Measurements from ENCODE around the gene FGD6. TPM values are rescaled to one million over a fixed set of nuclear protein-coding genes. Genes with fewer than 3 reads are reported as not detected.
"Not testable (repeated sequence)": the region's sequence is repeated elsewhere in the genome, so short reads cannot be mapped to it uniquely, and the experiment has no call there.

Gene FGD6
- polyA plus RNA-seq, 1 donor = 4.1 TPM

DNA sequence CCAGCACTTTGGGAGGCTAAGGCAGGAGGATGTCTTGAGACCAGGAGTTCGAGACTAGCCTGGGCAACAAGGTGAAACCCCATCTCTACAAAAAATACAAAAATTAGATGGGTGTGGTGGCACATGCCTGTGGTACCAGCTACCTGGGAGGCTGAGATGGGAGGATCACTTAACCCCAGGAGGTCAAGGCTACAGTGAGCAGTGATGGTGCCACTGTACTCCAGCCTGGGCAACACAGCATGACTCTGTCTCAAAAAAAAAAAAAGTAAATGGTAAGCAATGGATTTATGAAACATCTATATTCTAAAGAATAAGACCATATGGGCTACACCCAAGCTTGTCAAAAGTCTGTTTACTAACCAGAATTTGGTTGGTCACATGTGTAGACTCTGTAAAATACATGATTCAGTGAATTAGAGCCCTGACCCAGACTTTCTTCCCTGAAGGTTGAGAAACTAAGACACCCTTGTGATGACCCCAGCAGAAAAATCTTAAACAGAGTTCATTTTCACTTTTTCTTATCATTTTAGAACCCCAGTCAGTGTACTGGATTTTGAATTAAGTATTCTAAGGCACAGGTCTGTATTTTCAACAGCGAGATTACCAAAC lies 12.1 kb downstream of the FGD6 start:
- no peak for DNase-seq (ENCODE audit: low read depth)

DNA sequence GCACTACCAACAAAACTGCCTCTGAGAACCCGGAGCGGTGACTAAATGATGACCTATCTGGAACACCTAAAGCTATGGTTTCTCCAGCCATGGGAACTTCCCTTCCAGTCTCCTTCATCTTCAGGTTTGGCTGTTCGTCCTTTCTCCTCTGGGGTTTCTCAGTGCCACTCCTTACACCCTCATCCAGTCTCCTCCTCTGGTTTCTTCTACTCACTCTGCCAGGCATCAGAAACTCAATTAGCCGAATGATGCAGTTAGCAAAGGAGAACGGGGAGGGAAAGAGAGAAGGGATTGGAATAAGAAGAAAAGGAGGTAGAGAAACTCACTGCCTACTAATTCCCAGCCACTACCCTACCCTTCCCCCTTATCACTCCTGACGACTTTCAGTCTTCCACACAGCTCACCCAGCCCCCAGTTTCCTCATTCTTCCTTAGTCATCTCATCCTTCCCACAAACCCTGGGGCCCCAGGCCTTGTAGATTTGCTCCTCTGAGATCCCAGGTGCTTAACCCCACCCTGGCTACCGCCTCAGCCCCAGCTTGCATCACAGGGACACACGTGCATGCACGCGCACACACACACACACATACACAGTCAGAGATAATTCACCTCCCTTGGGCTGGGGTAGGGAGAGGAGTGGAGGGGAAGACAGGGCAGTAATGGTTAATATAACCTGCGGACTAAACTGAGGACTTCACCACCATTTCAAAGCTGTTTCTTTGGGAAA lies 13.0 kb downstream of the FGD6 start:
- no peak for DNase-seq (ENCODE audit: low read depth)

DNA sequence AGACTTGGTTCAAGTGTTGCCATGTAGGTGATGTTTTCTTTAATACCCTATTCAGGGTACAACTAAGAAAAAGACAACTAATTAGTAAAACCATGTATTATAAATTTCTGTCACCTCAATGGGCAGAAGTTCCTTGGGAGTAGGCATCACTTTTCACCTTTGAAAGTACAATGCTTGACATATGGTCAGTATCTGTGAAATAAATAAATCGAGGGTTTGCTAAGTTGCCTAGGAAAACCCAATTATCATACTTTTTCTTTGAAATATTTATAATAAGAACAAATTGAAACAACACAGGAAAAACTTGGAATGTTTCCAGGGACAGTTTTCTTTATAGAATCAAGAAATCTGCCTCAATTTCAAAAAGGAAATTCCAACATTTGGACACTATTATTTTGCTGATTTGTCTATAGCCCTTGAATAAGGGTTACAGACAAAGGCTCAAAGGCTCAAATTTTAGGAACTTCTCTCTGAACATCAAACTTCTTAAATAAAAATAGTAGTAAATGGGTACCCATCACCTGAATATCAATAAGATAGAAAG lies 13.7 kb downstream of the FGD6 start:
- DNase-seq (ENCODE audit: low read depth) = no peak

DNA sequence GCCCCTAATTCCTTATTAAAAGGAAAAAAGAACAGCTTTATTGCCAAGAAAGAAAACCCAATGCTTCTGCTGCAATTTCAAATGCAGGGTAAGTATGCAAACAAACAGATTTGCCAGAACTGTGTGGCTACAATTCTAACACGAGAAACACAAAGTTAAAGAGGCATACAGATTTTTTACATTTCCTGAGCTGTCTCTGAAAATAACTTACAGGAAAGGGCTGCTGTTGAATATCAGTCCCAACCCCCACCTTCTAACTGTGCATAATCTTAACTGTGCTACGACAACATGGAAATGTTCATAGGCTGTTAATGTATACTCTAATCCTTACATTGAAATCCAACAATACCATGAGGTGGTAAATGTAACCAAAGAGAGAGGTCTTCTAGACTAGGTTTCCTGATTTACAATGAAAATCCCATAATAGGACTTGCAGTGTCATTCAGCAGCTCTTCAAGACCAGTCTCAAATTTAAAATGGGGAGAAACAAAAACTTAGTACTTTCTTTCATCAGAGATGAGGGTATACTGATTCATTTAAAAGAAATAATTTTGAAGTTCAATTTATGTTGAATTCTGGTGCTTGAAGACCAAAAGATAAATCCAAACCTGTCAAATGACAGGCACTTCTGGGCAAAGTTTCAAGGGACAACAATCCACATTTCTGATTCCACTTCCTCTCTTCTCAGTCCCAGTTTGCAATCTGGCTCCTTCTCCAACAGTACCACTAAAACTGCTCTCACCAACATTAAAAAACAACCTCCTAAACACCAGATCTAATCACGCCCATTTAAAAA lies 14.4 kb downstream of the FGD6 start:
- DNase-seq (ENCODE audit: low read depth) = no peak

DNA sequence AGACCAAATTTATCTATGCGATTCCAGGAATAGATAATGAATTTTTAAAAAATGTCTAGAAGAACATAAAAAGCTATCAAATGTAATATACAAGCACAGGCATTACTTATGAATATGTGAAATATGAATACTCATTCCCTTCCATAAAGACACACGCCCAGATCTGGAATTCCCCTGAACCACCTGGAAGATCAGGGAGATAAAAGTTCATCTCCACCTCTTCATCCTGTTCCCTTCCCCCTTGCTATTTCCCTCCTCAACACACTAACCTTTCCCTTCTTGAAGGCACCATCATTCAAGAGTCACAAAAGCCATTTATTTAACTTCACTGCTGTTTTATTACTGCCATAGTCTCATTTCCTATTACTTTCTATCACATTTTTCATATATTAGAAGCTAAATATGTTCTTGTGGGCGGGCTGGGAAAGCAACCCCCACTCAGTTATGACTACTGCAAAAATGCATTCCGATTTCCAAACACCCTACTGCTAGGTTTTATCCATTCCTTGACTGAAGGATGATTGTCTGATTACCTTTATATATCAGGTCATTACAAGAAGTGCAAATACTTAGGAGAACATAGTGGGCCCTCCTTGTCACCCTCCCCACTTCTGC lies 16.1 kb downstream of the FGD6 start:
- no peak for DNase-seq (ENCODE audit: low read depth)

DNA sequence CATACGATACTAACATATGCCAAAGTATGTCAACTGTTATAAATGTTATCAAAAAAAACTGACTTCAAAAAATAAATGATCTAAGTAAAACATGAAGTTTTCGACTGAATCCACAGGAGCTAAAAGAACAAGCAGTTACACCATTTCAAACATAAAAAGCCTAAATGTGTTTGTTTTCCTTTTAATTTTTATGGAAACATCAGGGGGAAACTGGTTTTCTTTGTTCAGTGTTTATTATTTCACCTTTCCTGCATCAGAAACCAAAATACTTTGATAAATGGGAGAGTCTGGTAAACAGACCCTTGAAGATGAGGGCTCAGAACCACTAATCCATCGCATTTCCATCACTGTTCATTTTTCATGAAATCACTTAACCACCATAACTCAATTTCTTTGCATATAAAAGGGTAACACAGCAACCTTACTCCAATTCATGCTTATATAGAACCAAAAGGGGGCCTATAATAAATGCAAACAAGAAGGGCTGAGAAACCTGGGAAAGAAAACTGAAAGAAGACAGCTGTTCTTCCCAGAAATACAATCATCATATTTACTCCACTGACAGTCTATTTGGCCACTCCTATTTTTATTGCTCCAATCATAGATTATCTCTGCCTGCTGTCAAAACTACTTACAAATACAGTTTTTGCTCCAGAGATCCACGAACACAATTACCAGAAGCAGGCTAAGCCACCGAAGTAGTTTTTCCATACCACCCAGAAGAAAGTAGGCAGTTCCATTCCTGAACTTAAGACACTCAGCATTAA lies 17.0 kb downstream of the FGD6 start:
- DNase-seq (ENCODE audit: low read depth) = no peak

DNA sequence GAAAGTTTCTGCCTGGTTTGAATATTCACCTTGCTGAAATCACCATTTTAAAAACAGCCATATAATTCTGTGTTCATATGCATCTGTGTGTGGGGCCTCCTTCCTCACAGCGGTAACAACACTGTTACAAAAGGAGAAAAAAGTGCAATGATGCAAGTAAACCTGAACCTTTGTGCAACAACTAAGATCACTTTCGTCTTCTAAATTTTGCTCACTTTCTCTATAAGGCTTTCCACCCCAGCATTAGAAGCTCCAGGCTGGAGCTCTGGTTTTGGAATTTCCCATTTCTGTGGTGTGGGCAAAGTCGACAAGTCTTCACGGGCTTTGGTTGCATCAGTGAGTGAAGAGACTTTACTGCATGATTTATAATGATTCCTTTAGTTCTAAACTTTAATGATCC lies 18.4 kb downstream of the FGD6 start:
- DNase-seq (ENCODE audit: low read depth) = no peak

DNA sequence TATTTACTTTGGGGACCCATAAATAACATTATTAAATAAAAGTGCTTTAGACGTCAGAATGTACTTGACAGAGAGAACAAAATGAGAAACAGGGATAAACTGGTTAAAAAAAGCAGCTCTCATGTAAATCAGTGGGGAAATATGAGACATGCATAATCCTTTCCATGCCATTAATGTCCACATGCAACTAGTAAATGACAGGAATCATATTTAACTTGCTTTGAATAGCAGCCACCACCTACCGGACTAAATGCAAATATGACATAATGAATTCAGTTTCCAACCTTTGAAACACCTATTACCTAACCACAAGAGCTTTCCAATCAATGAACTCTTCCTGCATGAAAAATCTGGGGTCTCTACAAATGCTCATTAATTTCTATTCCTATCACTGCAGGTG lies 19.6 kb downstream of the FGD6 start:
- DNase-seq (ENCODE audit: low read depth) = no peak

DNA sequence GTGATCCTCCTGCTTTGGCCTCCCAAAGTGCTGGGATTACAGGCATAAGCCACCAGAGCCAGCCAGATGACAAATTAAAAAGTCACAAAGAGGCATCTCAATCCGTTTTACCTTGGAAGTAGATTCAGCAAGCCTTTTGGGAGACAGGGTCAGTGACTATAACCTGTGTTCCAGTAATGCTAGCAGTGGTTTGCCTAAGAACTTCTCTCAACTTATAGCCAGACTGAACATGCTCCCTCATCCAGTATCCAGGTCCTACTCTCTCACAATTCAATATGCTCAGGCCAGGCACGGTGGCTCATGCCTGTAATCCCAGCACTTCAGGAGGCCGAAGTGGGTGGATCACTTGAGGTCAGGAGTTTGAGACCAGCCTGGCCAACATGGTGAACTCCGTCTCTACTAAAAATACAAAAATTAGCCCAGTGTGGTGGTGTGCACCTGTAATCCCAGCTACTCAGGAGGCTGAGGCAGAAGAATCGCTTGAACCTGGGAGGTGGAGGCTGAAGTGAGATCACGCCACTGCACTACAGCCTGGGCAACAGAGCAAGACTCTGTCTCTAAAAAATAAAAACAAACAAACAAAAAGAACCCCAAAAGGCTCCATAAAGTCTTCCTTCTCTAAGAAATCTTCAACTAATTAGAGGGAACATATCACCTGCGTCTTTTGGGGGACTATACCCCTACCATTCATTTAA lies 20.2 kb downstream of the FGD6 start:
- DNase-seq (ENCODE audit: low read depth) = not testable (repeated sequence)

DNA sequence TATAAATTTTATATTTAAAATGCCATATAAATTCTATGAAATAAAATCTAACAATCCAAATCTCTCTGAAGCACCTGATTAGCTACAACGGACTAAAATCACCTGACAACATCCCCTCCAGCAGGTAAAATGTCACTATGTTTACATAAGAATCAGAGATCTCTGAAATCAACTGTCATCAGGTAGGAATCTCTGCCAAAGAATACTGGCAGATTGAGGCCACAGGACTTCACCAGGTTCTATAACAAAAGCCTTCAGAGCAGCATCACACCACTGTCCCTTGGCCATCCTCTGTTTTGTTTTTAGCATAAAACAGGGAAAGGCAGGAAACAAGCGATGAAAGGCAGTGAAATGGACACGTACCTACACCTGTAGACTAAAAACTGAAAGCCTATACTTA lies 22.1 kb downstream of the FGD6 start:
- DNase-seq (ENCODE audit: low read depth) = no peak

DNA sequence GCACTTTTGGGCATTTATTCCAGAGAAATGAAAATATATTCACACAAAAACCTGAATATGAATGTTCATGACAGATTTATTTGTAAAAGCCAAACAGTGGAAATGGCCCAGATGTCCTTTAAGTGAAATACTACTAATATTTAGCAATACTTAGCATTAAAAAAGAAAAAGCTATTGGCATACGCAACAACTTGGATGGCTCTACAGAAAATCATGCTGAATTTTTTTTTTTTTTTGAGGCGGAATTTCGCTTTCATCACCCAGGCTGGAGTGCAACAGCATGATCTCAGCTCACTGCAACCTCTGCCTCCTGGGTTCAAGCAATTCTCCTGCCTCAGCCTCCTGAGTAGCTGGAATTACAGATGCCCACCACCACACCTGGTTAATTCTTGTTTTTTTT lies 24.1 kb downstream of the FGD6 start:
- DNase-seq (ENCODE audit: low read depth) = no peak

DNA sequence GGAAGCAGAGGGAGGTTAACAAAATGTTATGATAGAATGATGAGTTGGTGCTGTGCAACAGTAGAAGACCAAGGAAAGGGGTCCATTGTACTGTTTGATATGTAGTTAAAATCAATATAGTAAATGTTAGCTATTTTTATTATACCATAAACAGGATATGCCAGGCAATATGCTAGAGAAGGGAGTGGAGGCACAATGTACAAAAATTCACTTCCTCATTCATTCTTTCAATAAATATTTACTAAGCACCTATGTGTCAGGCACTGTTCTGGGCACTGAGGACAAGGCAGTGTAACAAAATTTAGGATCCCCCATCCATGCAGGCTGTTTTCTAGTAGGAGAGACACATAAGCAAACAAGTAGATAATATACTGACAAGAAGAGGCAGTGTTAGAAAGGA lies 25.0 kb downstream of the FGD6 start:
- DNase-seq (ENCODE audit: low read depth) = no peak

DNA sequence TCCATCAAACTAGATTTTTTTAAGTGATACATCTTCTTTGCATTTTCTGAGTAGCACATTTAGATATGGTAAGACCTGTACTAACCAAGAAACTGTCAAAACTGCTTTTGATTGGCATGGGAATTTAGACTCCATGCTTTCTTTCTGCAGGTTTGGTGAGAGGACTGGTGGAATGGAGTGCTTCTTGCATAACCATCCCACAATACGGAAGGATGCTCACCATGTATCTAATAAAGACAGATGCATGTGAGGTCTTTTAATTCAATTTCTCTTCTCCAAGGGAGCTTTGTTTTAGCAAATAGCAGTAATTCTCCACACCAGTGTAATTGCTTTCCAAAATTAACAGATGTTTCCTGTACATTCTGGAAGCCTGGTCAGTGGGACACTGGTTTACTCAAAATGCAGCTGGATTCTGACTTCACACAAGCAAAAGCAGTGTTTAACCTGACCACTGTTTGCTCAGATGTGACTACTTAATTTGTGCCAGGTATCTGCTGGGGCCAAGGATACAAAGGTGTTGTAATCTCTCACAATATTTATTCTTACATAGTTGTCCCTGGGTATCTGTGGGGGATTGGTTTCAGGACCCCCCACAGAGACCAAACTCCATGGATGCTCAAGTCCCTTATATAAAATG lies 26.1 kb downstream of the FGD6 start:
- no peak for DNase-seq (ENCODE audit: low read depth)

DNA sequence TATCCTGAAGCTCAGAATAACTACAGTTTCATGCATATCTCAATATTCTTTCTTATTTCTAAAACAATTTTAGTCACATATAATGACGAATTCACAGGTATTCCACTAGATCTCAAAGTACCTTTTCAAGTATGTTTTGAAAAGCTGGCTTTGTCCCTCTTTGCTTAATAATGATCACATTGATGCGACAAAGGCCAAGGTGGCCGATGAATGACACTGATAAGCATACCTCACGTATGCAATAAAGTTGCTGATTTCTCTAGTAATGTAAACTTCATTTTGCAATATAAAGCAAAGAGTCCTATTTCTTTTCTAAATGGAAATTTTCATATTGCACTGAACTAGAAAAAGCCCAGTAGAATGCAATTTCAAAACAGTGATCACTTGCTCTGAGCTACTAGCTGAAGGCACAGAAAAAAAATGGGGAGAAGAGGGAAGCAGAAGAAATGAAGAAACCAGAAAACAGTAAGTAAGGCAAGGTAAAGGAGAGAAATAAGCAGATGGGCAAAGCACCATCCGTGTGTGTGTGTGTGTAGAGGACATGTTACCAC lies 29.3 kb downstream of the FGD6 start:
- no peak for DNase-seq (ENCODE audit: low read depth)

DNA sequence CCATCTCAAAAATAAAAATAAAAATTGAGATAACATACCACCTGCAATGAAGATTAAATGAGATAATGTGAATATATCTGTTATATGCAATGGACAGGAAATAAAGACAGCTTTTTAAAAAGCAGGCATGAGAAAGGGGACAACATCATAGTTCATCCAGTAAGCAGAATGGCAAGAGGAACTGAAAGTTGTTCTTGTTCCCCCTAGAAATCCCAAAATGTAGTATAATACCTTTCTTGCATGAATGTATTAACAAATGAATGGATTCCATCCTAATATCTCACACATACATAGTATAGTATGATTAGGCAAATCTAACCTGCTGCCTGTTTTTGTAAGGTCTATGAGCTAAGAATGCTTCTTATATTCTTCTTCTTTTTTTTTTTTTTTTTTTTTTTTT lies 31.4 kb downstream of the FGD6 start:
- no peak for DNase-seq (ENCODE audit: low read depth)

DNA sequence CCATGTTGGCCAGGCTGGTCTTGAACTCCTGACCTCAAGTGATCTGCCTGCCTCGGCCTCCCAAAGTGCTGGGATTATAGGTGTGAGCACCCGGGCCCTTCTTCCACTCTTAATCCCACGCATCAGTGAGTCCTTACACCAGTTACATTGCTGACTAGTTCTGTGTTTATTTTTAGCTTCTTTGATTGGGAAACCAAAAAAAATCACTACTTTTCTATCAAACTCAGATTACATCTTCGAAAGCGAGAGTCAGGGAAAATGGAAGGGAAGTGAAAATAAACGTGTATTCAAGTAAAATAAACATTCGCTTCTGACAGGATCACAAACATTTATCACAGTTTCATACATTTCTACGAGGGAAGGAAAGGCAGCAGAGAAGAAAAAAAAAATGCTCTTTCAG lies 32.2 kb downstream of the FGD6 start:
- no peak for DNase-seq (ENCODE audit: low read depth)

DNA sequence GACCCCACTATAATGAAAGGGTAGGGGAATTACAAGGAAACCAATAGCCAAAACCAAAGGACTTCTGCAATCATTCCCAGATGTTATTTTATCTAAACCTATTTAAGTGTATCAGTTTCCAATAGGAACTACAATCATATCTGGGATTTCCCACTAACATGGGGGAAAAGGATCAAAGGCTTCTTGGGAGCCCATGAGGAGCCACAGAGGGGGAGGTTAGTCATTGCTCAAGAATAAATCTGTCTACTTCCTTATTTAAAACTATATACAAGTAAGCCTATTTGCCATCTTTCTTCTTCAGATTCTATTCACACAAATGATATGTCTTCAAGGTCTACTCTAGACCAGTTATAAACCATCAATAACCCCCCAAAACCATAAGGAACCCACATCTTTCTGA lies 33.1 kb downstream of the FGD6 start:
- DNase-seq (ENCODE audit: low read depth) = no peak

DNA sequence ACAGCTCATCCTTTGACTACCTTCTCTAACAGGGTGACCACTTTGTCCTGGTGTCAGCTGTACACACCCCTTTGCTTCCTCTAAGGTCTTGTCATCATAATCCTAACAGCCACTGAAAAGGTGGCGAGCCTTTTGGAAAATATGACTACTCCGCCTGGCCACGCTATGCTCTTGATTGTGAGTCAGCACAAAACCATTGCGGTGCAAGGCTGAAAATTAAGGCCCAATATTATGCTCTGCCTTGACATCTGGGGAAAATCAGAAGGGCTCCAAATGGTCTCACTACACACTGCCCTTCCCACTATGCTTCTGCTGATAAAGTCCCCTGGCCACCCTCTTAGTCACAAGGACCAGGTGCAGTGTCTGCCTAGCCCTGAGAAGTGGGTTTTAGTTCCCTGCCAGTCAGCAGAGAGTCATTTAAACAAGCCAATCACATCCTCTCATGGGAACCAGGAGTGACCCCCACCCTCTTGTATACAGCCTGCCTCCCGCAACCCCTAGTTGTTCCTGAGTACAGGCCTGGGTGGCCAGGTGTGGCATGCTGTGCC lies 34.3 kb downstream of the FGD6 start:
- DNase-seq (ENCODE audit: low read depth) = no peak

DNA sequence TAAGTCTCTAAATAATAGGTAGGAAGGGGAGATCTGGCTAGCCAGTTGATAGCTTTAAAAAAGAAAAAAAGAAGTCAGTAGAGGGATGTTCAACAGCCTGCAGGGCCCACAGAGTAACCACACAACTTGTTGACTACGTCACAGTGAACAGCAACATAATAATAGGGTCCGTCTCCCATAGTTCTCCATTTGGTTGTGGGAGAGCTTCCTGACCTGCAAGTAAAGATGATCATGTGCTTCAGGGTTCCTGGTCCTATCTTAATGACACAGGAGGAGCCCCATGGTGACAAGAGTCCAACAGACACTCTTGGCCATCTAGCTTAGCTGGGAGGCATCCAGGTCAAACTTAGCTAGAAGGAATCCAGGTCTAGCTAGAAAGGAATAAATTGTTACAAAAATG lies 36.2 kb downstream of the FGD6 start:
- no peak for DNase-seq (ENCODE audit: low read depth)

DNA sequence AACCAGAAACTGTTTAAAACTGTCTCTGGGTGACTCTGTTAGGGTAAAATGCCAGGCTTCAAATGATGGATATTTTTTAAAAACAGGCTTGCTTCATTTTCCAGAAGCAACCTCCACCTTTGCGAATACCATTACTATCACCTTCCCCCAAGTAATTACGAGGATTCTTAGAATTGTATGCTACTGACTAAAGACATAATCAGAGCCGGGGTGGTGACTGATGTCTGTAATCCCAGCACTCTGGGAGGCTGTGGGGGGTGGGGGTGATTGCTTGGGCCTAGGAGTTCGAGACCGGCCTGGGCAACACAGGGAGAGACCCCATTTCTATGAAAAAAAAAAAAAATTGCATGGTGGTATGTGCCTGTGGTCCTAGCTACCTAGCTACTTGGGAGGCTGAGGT lies 38.3 kb downstream of the FGD6 start:
- no peak for DNase-seq (ENCODE audit: low read depth)
